ENCODE results near the gene BRD3OS. TPM values are rescaled to one million over a fixed set of nuclear protein-coding genes. Genes with fewer than 3 reads are reported as not detected.

Gene BRD3OS
- total RNA-seq, 1 experiment from 2014 or later: 13.3 TPM

DNA sequence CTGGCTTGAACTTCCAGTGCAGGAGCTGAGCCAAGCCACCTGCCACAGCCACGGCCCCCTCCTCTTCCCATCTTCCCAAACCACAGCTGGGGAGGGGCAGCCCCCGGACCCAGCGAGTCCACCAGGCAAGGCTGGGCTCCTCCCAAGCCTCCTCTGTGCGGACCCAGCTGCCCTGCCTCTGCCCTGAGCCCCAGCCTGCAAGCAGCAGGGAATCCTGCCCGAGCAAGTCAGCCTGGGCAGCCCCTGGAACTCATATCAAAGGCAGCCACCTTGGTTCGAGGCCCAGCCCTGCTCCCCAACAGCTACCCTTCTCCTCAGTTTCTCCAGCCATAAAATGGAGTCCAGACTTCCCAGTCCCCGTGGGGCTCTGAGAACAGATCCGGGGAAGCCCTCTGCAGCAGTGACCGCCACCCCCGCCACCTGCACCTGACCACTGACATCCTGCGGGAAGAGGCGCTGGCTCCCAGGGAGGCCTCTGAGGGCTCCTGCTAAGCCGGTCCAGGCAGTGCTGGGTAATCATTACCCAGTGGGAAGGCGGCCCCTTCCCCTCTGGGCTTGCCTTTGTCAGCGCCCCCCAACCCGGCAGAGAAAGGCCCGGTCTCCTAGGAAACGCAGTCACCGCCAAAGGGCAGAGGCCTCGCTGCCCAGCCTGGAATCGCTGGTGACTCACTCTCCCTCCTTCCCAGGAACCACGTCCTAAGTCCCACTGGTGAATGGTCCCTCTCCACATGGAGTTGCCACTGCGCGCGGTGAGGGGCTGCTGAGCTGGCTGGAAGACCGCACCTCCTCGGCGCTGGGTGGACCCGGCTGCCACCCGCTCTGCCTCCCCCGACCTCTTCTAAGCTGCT is 34.7 kb upstream of the BRD3OS start:
- Mint-ChIP-seq H3K27ac (ENCODE audit: low read depth, unreplicated experiment) (peak overlapping the region; percentile 64), H3K4me1 (ENCODE audit: insufficient read depth, unreplicated experiment) (peaks cover 12% of the 10 kb centered on the region), H3K27me3 (ENCODE audit: insufficient read depth, unreplicated experiment) (no peaks in the 10 kb centered on the region), H3K9me3 (ENCODE audit: unreplicated experiment) (no peaks in the 10 kb centered on the region), H3K36me3 (ENCODE audit: insufficient read depth, unreplicated experiment) (peaks cover 4% of the 10 kb centered on the region), H3K4me3 (ENCODE audit: unreplicated experiment) (peak overlapping the region; percentile 85)
- no TSS peak for BruUV-seq (replicated peaks)
- ChIA-PET POLR2A (interaction anchor here (0.7 to 1.5 kb wide), 10 partner anchors 24 to 333 kb away, joined by 3 to 4 read pairs (median 3); no protein-coding TSS in a partner anchor), CTCF (interaction anchor here (0.6 to 0.9 kb wide), 3 partner anchors 14 to 208 kb away, joined by 4 to 6 read pairs (median 5); no protein-coding TSS in a partner anchor)
- intact Hi-C loops (cut with micrococcal nuclease): no loop called here
- peak; percentile 76 for DNase-seq (ENCODE audit: unreplicated experiment)
- TF ChIP-seq, protein P1, sequence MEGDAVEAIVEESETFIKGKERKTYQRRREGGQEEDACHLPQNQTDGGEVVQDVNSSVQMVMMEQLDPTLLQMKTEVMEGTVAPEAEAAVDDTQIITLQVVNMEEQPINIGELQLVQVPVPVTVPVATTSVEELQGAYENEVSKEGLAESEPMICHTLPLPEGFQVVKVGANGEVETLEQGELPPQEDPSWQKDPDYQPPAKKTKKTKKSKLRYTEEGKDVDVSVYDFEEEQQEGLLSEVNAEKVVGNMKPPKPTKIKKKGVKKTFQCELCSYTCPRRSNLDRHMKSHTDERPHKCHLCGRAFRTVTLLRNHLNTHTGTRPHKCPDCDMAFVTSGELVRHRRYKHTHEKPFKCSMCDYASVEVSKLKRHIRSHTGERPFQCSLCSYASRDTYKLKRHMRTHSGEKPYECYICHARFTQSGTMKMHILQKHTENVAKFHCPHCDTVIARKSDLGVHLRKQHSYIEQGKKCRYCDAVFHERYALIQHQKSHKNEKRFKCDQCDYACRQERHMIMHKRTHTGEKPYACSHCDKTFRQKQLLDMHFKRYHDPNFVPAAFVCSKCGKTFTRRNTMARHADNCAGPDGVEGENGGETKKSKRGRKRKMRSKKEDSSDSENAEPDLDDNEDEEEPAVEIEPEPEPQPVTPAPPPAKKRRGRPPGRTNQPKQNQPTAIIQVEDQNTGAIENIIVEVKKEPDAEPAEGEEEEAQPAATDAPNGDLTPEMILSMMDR (IDR thresholded peaks at IDR 0.05; ENCODE audit: unreplicated experiment): no peak

DNA sequence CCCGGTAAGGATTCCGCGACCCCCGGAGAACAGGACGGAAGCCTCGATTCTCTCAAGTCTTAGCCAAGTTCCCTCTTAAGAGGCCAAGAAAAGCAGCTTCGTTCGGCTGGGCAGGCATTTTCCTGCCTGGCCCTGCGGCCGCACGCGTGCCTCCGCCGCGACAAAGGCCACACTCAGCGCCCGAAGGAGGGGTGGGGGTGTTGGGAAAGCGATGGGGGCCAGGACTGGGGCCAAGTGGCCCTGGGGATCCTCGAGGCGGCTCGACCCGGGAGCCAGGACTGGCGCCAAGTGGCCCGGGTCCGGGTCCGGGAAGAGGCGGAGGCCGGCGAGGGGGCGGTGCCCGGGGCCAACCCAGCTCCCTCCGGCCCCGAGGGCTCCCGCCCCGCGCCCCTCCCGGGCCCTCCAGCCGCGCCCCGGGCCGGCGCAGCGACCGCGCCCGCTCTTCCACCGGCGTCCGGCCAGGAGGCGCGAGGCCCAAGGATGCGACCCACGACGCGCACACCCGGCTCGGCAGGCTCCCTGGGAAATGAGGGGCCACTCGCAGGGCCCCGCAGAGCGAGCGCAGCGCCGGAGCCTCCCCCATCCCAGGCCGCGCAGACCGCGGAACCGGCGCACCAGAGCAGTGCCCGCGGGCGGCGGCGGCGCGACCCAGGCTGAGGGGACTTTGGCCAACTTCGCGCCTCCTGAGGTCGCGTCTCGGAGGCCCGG is 33.9 kb upstream of the BRD3OS start:
- peak overlapping the region; percentile 64 for H3K27ac Mint-ChIP-seq (ENCODE audit: low read depth, unreplicated experiment)
- ChIA-PET CTCF (interaction anchor here (0.6 to 0.9 kb wide), 3 partner anchors 15 to 209 kb away, joined by 4 to 6 read pairs (median 5); no protein-coding TSS in a partner anchor), POLR2A (interaction anchor here (0.7 to 1.5 kb wide), 10 partner anchors 24 to 333 kb away, joined by 3 to 4 read pairs (median 3); no protein-coding TSS in a partner anchor)
- intact Hi-C loops (cut with micrococcal nuclease): no loop called here
- peaks cover 5% of the 10 kb centered on the region for H3K4me1 Mint-ChIP-seq (ENCODE audit: insufficient read depth, unreplicated experiment)
- no peaks in the 10 kb centered on the region for H3K27me3 Mint-ChIP-seq (ENCODE audit: insufficient read depth, unreplicated experiment)
- peaks cover 1% of the 10 kb centered on the region for H3K36me3 Mint-ChIP-seq (ENCODE audit: insufficient read depth, unreplicated experiment)
- BruUV-seq (replicated peaks): no TSS peak
- H3K4me3 Mint-ChIP-seq (ENCODE audit: unreplicated experiment): peak overlapping the region; percentile 85
- no peak for DNase-seq (ENCODE audit: unreplicated experiment)
- H3K9me3 Mint-ChIP-seq (ENCODE audit: unreplicated experiment): no peaks in the 10 kb centered on the region
- TF ChIP-seq, protein P1 (IDR thresholded peaks at IDR 0.05; ENCODE audit: unreplicated experiment): no peak

DNA sequence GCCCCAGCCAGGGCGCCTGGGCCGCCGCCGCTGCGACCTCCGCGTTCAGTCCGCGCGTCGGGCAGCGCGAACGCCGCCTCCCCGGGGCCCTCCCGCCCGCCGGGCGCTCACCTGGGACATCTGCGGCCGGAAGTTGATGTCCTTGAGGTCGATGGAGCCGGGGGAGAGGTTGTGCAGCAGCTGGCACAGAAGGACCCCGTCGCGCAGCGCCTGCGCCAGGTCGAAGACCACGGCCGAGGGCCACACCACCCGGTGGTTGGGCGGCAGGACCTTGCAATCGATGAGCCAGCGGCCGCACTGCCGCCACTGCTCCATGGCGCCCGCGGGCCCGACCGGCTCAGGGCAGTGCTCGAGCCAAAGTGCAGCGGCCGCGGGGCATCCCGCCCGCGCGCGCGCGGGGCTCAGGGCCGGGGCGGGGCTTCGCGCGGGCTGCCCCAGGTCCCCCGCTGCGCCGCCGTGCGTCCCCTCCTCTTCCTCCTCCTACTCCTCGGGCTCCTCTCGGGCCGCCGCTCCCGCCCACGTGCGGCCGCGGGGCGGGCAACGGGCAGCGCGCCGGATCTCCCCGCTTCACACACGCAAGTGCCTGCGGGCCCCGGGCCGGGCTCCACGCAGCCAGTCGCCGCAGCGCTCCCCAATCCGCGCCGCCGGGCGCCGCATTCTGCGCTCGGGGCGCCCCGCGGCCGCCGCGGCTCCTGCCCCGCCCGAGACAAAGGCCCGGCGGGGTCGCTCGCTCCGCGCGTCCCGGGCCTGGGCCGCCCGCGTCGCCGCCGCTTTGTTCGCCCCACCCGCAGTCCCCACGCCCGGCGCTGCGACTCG is 33.1 kb upstream of the BRD3OS start, which contains the start of gene VAV2:
TSS of gene VAV2 (minus strand) at position 361 of the 816 bp plus-strand sequence. CDS start at position 315, 46 bp downstream.
- DNase-seq (ENCODE audit: unreplicated experiment): peak; percentile 58
- Mint-ChIP-seq H3K27ac (ENCODE audit: low read depth, unreplicated experiment) (peak within 1 kb of the TSS; percentile 64), H3K4me1 (ENCODE audit: insufficient read depth, unreplicated experiment) (peaks cover 2% of the 10 kb centered on the region), H3K27me3 (ENCODE audit: insufficient read depth, unreplicated experiment) (no peaks in the 10 kb centered on the region), H3K9me3 (ENCODE audit: unreplicated experiment) (no peaks in the 10 kb centered on the region), H3K36me3 (ENCODE audit: insufficient read depth, unreplicated experiment) (no peaks in the 10 kb centered on the region), H3K4me3 (ENCODE audit: unreplicated experiment) (peak within 1 kb of the TSS; percentile 85)
- intact Hi-C loops (cut with micrococcal nuclease): no loop called here
- TF ChIP-seq, protein P1 (IDR thresholded peaks at IDR 0.05; ENCODE audit: unreplicated experiment): no peak
- POLR2A ChIA-PET: interaction anchor here (0.9 to 1.0 kb wide), 2 partner anchors 115 to 332 kb away, joined by 3 read pairs; no protein-coding TSS in a partner anchor
- no TSS peak for BruUV-seq (replicated peaks)
- CTCF ChIA-PET: interaction anchor here (3.6 to 3.9 kb wide), 2 partner anchors 200 to 211 kb away, joined by 90 to 136 read pairs; no protein-coding TSS in a partner anchor

Measured in MCF 10A (cell line).